Stimulated activated CD4-positive, alpha-beta T cell treated with anti-CD3 and anti-CD28 coated beads, Interleukin-2, amount 100 ng/mL, for 24 hours (primary cell): ENCODE results near the gene ZSWIM4.
"Not testable (repeated sequence)": the region's sequence is repeated elsewhere in the genome, so short reads cannot be mapped to it uniquely, and the experiment has no call there.

ENCODE experiments used
- DNase-seq, 2 donors: peaks; one replicate each; pipeline ENCODE4 v3.0.0-alpha.2; 2020

Gene ZSWIM4

DNA sequence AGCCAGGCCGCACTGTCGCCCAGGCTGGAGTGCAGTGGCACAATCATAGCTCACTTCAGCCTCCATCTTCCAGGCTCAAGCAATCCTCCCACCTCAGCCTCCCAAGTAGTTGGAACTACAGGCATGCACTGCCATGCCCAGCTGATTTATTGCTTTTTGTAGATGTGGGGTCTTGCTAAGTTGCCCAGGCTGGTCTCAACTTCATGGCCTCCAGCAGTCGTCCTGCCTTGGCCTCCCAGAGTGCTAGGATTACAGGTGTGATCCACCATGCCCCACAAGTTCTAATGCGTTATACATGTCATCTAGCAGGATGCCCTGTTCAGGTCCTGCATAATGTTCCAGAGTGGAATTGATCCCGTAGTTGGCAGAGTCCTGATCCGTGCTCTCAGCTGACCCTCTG, 16.4 kb upstream of the ZSWIM4 start:
- no peak for DNase-seq

GRCh38 chr19:13779794-13780193, 15.4 kb upstream of the ZSWIM4 start:
- not testable (repeated sequence) for DNase-seq

- peak in 1 of 2 donors; percentile 37 for DNase-seq
These were observed 13.7 kb upstream of the ZSWIM4 start for GRCh38 chr19:13781547-13781946.

DNA sequence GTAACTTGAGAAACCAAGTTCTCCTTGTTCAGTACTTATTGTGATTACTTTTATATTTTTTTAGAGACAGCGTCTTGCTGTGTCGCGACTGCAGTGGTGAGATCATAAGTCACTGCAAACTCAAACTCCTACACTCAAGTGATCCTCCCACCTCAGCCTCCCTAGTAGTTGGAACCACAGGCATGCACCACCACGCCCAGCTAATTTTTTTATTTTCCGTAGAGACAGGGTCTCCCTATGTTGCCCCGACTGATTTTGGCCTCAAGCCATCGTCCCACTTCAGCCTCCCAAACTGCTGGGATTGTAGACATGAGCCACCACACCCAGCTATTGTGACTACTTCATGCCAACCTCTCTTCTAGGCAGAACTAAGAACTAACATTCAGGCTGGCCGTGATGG, 12.7 kb upstream of the ZSWIM4 start:
- DNase-seq: no peak

DNA sequence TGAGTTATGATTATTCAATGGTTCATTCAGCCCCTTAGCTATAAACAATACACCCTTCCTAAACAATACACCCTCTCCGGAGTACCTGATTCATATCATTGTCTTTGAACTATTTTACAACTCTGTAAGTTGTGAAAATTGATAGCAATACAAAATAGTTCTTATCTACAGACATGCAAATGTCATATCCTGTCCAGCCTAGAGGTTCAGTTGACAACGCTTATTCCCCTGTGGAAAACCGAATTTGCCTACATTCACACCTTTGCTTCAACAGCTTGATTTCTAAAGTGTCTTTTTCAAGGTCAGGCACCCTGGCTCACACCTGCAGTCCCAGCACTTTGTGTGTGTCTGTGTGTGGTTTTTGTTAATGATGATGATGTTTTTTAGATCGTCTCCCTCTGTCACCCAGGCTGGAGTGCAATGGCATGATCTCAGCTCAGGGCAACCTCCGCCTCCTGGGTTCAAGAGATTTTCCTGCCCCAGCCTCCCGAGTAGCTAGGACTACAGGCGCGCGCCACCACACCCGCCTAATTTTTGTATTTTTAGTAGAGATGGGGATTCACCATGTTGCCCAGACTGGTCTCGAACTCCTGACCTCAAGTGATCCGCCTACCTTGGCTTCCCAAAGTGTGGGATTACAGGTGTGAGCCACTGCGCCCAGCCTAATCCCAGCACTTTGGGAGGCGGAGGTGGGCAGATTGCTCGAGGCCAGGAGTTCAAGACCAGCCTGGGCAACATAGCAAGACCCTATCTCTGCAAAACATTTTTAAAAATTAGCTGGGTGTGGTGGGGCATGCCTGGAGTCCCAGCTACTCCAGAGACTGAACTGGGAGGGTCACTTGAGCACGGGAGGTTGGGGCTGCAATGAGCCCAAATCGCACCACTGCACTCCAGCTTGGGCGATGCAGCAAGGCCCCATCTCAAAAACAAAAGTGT, 11.4 kb upstream of the ZSWIM4 start:
- no peak for DNase-seq

DNA sequence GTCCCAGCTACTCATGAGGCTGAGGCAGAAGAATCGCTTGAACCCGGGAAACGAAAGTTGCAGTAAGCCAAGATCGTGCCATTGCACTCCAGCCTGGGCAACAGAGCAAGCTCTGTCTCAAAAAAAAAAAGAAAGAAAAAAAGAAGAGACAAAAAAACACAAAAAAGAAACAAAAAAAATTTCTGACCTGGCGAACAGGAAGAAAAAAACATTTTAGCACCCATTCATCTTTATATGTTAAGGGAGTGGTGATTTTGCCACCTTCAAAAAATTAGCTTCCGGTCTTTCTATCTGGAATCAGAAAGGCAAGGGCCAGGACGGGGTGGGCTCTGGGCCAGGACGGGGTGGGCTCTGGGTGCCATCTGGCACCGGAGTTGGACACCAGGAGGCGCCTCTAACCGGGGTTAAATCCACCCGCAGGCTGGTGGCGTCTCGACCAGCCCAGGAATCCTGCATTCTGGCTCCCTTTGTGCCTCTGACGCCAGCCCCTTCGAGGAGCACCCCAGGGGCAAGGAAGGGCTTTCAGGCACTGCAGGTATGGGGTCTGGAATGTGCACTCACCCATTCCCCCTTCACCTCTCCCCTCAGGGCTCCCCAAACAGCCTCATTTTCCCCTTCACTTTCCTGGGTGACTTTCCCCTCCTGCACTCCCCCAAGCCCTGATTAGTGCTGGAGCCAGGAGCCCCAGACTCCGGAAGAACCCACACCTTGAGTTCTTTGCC, 10.4 kb upstream of the ZSWIM4 start:
- peak; percentile 78 for DNase-seq

DNA sequence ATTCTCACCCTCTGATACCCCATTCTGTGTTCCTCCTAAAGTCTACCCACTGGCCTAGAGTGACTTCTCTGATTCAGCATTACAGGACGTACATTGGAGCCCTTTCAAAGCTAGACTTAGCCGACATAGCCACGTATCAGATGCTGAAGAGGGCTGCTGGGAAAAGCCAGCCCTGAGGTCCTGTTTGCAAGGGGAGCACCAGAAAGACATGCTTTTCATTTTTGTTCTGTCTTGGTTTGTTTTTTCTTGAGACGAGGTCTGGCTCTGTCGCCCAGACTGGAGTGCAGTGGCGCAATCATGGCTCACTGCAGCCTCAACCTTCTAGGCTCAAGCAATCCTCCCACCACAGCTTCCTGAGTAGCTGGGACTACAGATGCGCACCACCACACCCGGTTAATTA, 6.3 kb upstream of the ZSWIM4 start:
- no peak for DNase-seq

GRCh38 chr19:13790354-13790753, 4.9 kb upstream of the ZSWIM4 start:
- no peak for DNase-seq

- not testable (repeated sequence) for DNase-seq
These were observed 1.9 kb upstream of the ZSWIM4 start for GRCh38 chr19:13793317-13793716.

DNA sequence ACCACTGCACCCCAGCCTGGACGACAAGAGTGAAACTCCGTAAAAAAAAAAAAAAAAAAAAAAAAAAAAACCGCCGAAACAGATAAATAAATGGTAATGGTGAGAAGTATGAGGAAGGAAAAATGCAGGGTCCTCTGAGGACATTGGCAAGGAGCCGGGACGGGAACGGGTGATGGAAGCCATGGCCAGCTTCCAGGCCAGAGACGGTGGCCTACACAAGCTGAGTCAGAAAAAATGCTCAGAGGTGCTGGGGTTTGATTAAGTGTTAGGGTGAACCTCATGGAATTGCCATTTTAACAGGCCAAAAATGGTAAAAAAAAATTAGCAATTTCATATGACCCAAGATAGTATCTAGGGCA, 866 bp upstream of the ZSWIM4 start:
- DNase-seq: no peak

- no peak for DNase-seq
These were observed 505 bp downstream of the ZSWIM4 start for GRCh38 chr19:13795595-13796300.

DNA sequence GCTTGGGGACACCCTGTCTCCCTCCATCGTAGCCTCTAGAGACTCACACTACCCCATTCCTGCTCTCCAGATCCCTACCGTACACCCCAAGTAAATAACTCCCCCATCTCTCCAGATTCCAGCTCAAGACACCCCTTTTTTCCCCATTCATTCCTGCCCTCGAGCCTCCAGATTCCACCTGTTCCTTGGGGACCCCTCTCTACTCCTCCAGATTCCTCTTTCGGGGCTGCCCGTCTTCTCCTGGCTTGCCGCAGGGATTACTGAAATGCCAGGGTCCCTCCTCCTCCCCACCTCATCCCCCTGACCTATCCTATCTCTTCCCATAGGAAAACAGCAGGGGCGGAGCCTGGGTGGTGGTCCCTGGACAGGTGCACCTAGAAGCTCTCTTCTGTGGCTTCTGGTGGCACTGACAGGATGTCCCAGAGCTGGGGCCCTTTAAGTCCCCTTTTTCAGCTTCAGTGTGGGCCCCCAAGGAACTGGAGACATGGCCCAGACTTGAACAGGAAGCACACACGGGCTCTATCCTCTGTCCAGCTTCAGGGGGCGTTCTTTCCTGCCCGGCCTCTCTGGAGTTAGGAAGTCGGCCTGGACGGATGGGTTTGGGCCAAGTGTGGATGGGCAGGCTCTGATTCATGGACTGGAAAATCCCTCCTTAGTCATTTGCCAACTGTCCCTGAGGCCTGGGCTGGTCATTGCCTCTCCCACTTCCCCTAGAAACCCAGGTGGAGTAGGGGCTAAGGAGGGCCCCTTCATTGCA, 1.2 kb downstream of the ZSWIM4 start:
- no peak for DNase-seq

- DNase-seq: no peak
These were observed 1.8 kb downstream of the ZSWIM4 start for GRCh38 chr19:13797058-13797440.

GRCh38 chr19:13797870-13798269, 2.6 kb downstream of the ZSWIM4 start:
- DNase-seq: no peak

DNA sequence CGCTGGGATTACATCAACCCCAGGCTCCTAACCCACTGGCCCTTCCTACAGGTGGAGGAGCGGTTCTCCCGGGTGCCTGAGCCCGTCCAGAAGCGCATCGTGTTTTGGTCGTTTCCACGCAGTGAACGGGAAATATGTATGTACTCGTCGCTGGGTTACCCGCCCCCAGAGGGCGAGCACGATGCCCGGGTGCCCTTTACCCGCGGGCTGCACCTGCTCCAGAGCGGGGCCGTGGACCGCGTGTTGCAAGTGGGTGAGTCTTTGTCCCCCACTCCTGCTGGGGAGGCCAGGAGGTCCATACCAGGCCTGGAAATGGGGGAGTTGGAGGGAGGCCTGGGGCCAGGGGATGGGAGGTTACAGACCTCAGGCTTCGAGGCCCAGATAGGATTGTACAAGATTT, 4.4 kb downstream of the ZSWIM4 start:
- DNase-seq: no peak

- no peak for DNase-seq
These were observed 7.8 kb downstream of the ZSWIM4 start for GRCh38 chr19:13803038-13803437.

GRCh38 chr19:13804830-13805683, 9.8 kb downstream of the ZSWIM4 start:
- DNase-seq: peak in 1 of 2 donors; percentile 24

- DNase-seq: no peak
These were observed 11.5 kb downstream of the ZSWIM4 start for GRCh38 chr19:13806728-13807127.

DNA sequence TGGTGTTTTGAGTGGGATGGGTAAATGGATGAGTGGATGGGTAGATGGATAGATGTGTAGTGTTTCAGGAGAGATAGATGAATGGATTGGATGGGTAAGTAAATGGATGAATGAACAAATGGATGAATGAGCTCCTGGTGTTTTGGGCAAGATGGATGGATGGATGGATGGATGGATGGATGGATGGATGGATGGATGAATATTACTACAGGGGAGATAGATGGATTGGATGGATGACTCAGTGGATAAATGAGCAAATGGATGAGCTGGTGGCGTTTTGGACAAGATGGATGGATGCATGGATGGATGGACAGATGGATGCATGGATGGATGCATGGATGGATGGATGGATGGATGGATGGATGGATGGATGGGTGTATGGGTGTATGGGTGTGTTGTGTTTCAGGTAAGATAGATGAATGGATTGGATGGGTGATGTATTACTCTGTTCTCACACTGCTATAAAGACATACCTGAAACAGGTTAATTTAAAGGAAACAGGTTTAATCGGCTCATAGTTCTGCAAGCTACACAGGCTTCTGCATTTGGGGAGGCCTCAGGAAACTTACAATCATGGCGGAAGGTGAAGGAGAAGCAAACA, 12.3 kb downstream of the ZSWIM4 start:
- no peak for DNase-seq

GRCh38 chr19:13808856-13809255, 13.6 kb downstream of the ZSWIM4 start:
- no peak for DNase-seq

- no peak for DNase-seq
These were observed 17.3 kb downstream of the ZSWIM4 start for GRCh38 chr19:13812544-13812943.
